DND-41 (cell line): ENCODE data around the gene STAMBP.

Experiments
- ATAC-seq: fragments of 200-7000 bp; cut with Tn5 transposase; 3 replicates; pipeline ENCODE4 v1.9.1; 2021; ENCODE audit warnings: low read depth; ENCODE audit not compliant: insufficient read depth
- DNase-seq: peaks from one replicate; pipeline ENCODE4 v3.0.0-alpha.2; 2020
- H2AFZ ChIP-seq: 2 replicates; pipeline ENCODE4 v1.6.0; 2012; ENCODE audit warnings: low read depth, low read length
- H3K27ac ChIP-seq: 2 replicates; pipeline ENCODE4 v1.5.1; 2012; ENCODE audit warnings: low read length, inconsistent platforms
- H3K27me3 ChIP-seq: fragments of 200-600 bp; sonication (generic); 2 replicates; pipeline ENCODE4 v1.6.0; 2012; ENCODE audit warnings: low read length, mild to moderate bottlenecking, inconsistent platforms; ENCODE audit not compliant: insufficient read depth, poor library complexity
- H3K36me3 ChIP-seq: 2 replicates; pipeline ENCODE4 v1.5.1; 2012; ENCODE audit warnings: low read length, inconsistent platforms; ENCODE audit not compliant: insufficient read depth
- H3K4me1 ChIP-seq: 2 replicates; pipeline ENCODE4 v1.5.1; 2012; ENCODE audit warnings: mild to moderate bottlenecking, low read length; ENCODE audit not compliant: insufficient read depth
- H3K4me2 ChIP-seq: 2 replicates; pipeline ENCODE4 v1.6.0; 2012; ENCODE audit warnings: mild to moderate bottlenecking, moderate library complexity, low read length, inconsistent platforms; ENCODE audit not compliant: insufficient read depth
- H3K4me3 ChIP-seq, 2 experiments: fragments of 200-600 bp in 1 of 2; shearing (Covaris generic) in 1 of 2; 2 replicates each; pipeline ENCODE4 v1.5.1; 2012 to 2016; ENCODE audit warnings: inconsistent platforms in 2 of 2, low read length in 2 of 2, mild to moderate bottlenecking in 2 of 2, low read depth in 1 of 2, moderate library complexity in 1 of 2
- H3K79me2 ChIP-seq: 2 replicates; pipeline ENCODE4 v1.6.0; 2012; ENCODE audit warnings: low read length, inconsistent platforms; ENCODE audit not compliant: insufficient read depth
- H3K9ac ChIP-seq: 2 replicates; pipeline ENCODE4 v1.6.0; 2012; ENCODE audit warnings: low read depth, mild to moderate bottlenecking, inconsistent platforms, low read length, moderate library complexity
- H3K9me3 ChIP-seq: 2 replicates; pipeline ENCODE4 v1.5.1; 2012; ENCODE audit warnings: low read length, moderate library complexity, mild to moderate bottlenecking, inconsistent platforms; ENCODE audit not compliant: insufficient read depth, severe bottlenecking
- H4K20me1 ChIP-seq: 2 replicates; pipeline ENCODE4 v1.6.0; 2012; ENCODE audit warnings: low read length; ENCODE audit not compliant: insufficient read depth
- EZH2 ChIP-seq: IDR thresholded peaks from 3 replicates; pipeline ENCODE4 v1.6.1; 2012; ENCODE audit warnings: borderline replicate concordance, low read depth, mild to moderate bottlenecking, moderate library complexity, low read length, inconsistent platforms; ENCODE audit not compliant: severe bottlenecking
- TF ChIP-seq, protein P1 (sequence below): IDR thresholded peaks from 2 replicates; pipeline ENCODE4 v1.5.1; 2012; ENCODE audit warnings: borderline replicate concordance, low read length, moderate library complexity, mild to moderate bottlenecking; ENCODE audit not compliant: poor library complexity, severe bottlenecking; ENCODE audit errors: extremely low read depth

The STAMBP gene

DNA sequence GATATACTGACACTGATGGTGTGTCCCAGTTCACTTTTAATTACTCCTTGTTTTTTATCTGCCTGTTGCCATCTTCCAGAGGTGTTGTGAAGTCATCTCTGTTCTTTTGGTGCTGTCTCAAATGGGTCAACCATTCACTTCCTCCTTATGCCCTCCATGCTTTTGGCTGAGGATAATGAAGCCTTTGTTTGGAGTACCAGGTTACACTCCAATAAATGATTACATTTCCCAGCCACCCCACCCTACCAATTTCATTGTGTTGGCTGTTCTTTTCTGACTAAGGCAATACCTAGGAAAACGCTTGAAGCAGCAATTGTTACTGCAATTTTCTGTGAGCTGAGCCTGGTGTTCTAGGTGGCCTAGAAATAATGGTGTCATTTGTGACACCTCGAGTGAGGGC lies 34.2 kb downstream of the STAMBP start:
- H3K27ac ChIP-seq, result no peak overlapping the region
- no peaks in the 10 kb centered on the region for H3K27me3 ChIP-seq
- H3K79me2 ChIP-seq, result no peaks in the 10 kb centered on the region
- H3K4me1 ChIP-seq, result no peaks in the 10 kb centered on the region
- ATAC-seq, result no peak
- peaks cover 78% of the 10 kb centered on the region for H3K36me3 ChIP-seq
- DNase-seq, result no peak
- TF ChIP-seq, protein P1, sequence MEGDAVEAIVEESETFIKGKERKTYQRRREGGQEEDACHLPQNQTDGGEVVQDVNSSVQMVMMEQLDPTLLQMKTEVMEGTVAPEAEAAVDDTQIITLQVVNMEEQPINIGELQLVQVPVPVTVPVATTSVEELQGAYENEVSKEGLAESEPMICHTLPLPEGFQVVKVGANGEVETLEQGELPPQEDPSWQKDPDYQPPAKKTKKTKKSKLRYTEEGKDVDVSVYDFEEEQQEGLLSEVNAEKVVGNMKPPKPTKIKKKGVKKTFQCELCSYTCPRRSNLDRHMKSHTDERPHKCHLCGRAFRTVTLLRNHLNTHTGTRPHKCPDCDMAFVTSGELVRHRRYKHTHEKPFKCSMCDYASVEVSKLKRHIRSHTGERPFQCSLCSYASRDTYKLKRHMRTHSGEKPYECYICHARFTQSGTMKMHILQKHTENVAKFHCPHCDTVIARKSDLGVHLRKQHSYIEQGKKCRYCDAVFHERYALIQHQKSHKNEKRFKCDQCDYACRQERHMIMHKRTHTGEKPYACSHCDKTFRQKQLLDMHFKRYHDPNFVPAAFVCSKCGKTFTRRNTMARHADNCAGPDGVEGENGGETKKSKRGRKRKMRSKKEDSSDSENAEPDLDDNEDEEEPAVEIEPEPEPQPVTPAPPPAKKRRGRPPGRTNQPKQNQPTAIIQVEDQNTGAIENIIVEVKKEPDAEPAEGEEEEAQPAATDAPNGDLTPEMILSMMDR, result no peak
- no peak for TF ChIP-seq EZH2
- no peak overlapping the region for H3K4me2 ChIP-seq
- no peak overlapping the region for H2AFZ ChIP-seq
- H4K20me1 ChIP-seq, result no peaks in the 10 kb centered on the region
- H3K9me3 ChIP-seq, result no peaks in the 10 kb centered on the region
- no peak overlapping the region for H3K9ac ChIP-seq
- no peak overlapping the region for H3K4me3 ChIP-seq

DNA sequence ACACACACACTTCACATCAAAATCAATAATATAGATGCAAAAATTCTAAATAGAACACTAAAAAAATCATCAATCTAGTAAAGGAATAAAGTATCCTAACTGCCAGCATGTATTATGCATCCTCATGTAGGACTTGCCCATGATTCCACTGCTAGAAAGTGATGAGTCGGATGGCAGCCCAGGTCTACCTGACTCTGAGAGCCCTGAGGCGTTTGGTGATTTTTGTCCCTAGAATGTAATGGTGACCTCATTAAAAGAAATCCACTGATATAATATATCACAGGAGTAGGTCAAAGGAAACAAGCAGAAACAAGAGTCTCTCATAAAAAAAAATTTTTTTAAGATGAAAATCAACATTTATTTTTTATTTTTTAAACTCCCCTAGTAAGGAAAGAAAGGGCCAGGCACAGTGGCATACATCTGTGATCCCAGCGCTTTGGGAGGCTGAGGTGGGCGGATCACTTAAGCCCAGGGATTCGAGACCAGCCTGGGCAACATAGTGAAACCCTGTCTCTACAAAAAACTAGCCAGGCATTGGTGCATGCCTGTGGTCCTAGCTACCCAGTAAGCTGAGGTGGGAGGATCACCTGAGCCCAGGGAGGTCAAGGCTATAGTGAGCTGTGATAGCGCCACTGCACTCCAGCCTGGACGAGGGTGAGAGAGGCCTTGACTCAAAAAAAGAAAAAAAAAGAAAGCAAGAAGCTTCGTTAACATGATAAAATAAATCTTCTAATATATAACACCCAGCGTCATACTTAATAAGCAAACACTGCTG lies 39.6 kb downstream of the STAMBP start:
- Histone ChIP-seq H3K27ac (no peak overlapping the region), H2AFZ (no peak overlapping the region), H3K36me3 (peaks cover 33% of the 10 kb centered on the region), H3K9me3 (no peaks in the 10 kb centered on the region), H4K20me1 (no peaks in the 10 kb centered on the region), H3K79me2 (no peaks in the 10 kb centered on the region), H3K4me1 (no peaks in the 10 kb centered on the region), H3K4me3 (no peak overlapping the region), H3K27me3 (no peaks in the 10 kb centered on the region), H3K4me2 (no peak overlapping the region), H3K9ac (no peak overlapping the region)
- TF ChIP-seq, protein P1, result no peak
- DNase-seq, result no peak
- no peak for ATAC-seq

DNA sequence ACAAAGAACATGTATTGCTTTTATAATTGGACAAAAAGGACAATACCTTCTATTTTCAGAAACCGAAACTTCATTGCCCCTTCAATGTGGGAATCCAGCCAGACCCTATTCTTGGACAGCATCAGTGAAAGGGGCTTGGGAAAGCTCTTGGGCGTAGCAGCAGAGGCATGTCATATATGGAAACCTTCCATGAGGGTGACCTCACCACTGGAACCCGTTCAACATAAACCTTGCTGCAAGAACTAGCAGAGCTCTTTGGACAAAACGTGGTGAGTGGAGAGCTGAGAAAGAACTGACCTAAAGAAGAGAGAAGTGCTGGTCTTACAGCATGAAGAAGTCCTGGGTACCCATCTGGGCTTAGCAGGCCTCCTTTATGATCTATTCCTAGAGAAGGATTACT lies 41.3 kb downstream of the STAMBP start:
- H3K4me2 ChIP-seq, result no peak overlapping the region
- H3K9me3 ChIP-seq, result no peaks in the 10 kb centered on the region
- no peak overlapping the region for H3K27ac ChIP-seq
- H3K9ac ChIP-seq, result no peak overlapping the region
- H3K4me3 ChIP-seq, result no peak overlapping the region
- no peak overlapping the region for H2AFZ ChIP-seq
- no peaks in the 10 kb centered on the region for H3K79me2 ChIP-seq
- TF ChIP-seq, protein P1, result no peak
- no peak for TF ChIP-seq EZH2
- no peak for ATAC-seq
- no peak for DNase-seq
- H3K36me3 ChIP-seq, result peaks cover 17% of the 10 kb centered on the region
- H3K4me1 ChIP-seq, result no peaks in the 10 kb centered on the region
- no peaks in the 10 kb centered on the region for H4K20me1 ChIP-seq
- no peaks in the 10 kb centered on the region for H3K27me3 ChIP-seq
